ENCODE measurements around the gene SMAP2.
"Not testable (repeated sequence)": the region's sequence is repeated elsewhere in the genome, so short reads cannot be mapped to it uniquely, and the experiment has no call there.

SMAP2 gene

GRCh38 chr1:40372658-40373322, 737 bp upstream of the SMAP2 start:
- DNase-seq (ENCODE audit: low spot score), result no peak

- no peak for DNase-seq (ENCODE audit: low spot score)
These were observed 4.0 kb downstream of the SMAP2 start for GRCh38 chr1:40377512-40377911.

GRCh38 chr1:40379785-40380452, 6.4 kb downstream of the SMAP2 start:
- DNase-seq (ENCODE audit: low spot score), result no peak

- DNase-seq (ENCODE audit: low spot score), result no peak
These were observed 7.3 kb downstream of the SMAP2 start for GRCh38 chr1:40380817-40381216.

GRCh38 chr1:40381268-40382107, 8.0 kb downstream of the SMAP2 start:
- no peak for DNase-seq (ENCODE audit: low spot score)

- DNase-seq (ENCODE audit: low spot score), result no peak
These were observed 8.6 kb downstream of the SMAP2 start for GRCh38 chr1:40382108-40382460.

GRCh38 chr1:40382601-40383000, 9.1 kb downstream of the SMAP2 start:
- no peak for DNase-seq (ENCODE audit: low spot score)

DNA sequence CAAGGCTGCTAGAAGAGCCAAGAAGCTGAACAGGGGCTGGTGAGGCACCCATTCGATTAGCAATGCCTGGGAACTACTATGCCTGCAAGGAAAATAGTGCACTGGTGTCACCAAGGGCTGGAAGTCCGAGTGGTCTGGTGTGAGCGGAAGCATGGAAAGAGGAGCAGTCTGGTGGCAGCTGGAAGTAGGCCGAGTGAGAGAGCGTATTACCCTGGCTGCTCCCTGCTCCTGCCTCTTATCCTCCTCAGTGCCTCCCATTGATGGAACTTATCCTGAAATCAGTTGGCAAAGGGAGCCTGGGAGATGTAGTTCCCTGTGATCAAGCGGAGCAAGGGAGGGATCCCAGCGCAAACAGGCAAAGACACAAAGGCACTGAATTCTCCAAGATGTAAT, 9.6 kb downstream of the SMAP2 start:
- peak; percentile 83 for DNase-seq (ENCODE audit: low spot score)

- DNase-seq (ENCODE audit: low spot score), result peak; percentile 37
These were observed 10.2 kb downstream of the SMAP2 start for GRCh38 chr1:40383488-40384412.

GRCh38 chr1:40384413-40384762, 10.9 kb downstream of the SMAP2 start:
- DNase-seq (ENCODE audit: low spot score), result peak; percentile 41

GRCh38 chr1:40384887-40385286, 11.4 kb downstream of the SMAP2 start:
- DNase-seq (ENCODE audit: low spot score), result no peak

DNA sequence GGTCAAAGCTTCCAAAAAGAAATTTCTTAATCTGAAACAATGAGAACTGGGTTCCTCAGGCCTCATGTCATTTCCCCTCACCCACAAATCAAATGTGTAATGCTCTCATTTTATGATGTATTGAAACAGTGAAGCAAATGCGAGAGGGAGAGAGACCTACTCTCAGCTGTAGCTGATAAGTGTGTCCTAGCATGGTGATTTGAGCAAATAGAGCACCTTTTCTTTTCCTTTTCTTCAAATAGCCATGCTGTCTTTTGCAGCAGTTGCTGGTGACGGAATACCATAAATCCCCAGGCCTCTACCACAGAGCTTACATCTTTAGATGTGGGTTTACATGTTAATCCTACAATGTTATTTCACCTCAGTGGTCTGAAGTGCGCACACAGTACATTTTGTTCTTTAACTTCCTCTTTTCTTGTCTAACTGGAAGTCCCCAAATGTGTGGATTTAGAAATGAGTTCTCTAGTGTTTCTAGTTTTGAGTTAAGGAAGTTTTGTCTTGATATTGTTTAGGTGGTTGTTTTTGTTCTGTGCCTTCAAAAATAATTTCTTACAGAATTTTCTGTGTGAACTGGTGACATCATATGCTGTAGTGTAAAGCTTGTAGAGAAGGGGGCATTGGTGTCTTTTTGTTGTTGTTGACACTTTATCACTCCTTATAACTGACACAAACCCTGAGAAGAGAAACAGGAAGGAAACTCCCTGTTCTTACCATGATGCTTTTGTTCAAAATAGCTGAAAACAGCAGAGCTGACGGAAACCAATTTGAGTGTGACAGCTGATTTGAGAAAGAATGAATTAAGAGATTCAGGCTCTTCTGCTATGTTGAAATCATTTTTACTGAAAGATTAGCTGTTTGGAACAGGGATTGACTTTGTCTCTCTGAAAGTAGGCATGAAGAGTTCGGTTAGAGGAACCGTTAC, 12.2 kb downstream of the SMAP2 start:
- DNase-seq (ENCODE audit: low spot score), result peak; percentile 92

GRCh38 chr1:40386359-40386723, 12.8 kb downstream of the SMAP2 start:
- no peak for DNase-seq (ENCODE audit: low spot score)

DNA sequence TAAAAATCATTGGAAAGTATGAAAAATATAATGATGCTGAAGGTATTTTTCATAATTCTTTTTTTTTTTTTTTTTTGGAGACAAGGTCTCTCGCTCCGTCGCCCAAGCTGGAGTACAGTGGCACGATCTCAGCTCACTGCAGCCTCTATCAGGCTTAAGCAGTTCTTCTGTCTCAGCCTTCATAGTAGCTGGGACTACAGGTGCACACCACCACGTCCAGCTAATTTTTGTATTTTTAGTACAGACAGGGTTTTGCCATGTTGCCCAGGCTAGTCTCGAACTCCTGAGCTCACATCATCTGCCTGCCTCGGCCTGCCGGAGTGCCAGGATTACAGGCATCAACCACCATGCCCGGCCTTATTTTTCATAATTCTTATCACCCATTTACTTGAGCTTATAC, 13.3 kb downstream of the SMAP2 start:
- no peak for DNase-seq (ENCODE audit: low spot score)

DNA sequence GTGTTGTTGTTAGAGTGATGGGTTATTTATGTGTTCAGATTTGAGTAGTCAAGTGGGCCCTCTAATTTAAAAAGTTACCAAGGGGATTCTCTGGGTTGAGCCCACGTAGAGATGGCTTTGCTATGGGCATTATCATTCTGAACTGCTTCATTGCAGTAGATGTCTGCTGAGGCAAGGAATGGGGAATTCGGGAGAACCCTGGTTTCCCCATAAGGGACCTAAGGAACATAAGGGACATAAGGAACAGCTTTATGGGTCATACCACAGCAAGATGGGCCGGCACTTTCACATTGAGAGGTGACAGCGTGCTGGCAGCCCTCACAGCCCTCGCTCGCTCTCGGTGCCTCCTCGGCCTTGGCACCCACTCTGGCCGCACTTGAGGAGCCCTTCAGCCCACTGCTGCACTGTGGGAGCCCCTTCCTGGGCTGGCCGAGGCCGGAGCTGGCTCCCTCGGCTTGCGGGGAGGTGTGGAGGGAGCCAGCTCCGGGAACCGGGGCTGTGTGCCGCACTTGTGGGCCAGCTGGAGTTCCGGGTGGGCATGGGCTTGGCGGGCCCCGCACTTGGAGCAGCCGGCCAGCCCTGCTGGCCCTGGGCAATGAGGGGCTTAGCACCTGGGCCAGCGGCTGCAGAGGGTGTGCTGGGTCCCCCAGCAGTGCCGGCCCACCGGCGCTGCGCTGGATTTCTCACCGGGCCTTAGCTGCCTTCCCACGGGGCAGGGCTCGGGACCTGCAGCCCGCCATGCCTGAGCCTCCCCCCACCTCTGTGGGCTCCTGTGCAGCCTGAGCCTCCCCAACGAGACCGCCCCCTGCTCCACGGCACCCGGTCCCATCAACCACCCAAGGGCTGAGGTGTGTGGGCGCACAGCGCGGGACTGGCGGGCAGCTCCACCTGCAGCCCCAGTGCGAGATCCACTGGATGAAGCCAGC, 14.1 kb downstream of the SMAP2 start:
- DNase-seq (ENCODE audit: low spot score), result not testable (repeated sequence)

DNA sequence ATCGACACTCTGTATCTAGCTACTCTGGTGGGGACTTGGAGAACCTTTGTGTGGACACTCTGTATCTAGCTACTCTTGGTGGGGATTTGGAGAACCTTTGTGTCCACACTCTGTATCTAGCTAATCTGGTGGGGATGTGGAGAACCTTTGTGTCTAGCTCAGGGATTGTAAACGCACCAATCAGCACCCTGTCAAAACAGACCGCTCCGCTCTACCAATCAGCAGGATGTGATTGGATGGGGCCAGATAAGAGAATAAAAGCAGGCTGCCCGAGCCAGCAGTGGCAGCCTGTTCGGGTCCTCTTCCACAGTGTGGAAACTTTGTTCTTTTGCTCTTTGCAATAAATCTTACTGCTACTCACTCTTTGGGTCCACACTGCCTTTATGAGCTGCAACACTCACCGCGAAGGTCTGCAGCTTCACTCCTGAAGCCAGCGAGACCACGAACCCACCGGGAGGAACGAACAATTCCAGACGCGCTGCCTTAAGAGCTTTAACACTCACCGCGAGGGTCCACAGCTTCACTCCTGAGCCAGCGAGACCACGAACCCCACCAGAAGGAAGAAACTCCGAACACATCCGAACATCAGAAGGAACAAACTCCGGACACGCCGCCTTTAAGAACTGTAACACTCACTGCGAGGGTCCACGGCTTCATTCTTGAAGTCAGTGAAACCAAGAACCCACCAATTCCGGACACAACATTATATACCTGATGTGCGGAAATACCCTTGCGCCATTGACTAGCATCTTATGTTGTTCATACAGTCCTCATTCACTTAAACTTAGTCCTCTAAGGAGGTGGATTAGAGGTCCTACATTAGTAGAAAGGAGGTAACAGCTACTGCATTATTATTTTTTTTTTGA, 15.2 kb downstream of the SMAP2 start:
- not testable (repeated sequence) for DNase-seq (ENCODE audit: low spot score)

DNA sequence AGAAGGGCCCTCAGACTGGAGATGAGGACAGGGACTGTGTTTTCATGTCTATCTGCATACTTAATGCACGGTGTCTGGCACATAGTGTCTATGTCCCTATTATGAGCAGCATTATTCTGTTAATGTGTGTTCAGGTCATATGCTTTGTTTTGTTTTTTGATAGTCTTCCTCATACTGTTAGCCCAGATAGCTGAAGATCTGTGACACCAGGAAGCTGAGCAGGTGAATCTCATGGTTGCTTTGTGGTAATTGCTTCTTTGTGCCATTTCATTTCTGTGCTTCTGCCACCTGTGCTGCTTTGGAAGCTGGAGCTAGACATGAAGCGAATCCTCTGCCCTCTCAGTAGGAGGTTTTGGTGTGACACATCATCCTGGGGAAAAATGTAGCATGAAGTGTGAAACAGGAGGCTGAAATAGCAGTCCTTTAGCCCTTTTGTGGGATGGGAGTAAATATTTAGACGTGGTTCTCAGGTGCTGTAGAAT, 15.8 kb downstream of the SMAP2 start:
- no peak for DNase-seq (ENCODE audit: low spot score)

DNA sequence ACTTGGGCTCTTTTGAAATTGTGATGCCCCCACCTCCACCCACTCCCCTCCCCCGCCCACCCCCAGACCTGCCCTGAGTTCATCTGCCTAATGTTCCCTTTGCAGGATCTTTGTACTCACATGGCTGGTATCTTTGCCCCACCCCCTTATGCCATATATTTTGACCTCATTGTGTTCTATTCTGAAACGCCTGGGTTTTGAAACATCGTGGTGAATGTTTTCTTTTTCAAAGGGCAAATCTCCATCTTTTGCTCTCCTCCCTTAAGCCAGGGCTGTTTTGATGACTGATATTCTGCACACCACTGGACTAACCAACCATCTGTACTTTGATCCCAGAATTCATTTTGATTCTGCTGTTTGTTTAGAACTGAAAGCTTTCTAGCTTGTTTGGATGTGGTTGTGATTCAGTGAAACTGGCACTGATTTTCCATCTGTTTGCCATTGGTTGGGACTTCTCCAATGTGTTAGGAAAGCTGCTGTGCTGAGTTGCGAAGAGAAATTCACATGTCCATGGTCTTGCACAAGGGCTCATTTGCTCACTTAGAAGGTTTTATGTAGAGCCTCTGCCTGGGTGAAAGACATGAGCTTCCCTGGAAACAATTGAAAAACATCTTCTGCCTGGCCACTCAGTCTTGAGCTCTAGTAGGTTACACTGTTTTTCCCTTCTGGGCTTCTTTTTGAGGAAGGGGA, 16.5 kb downstream of the SMAP2 start:
- peak; percentile 75 for DNase-seq (ENCODE audit: low spot score)

Data from pons (tissue), 1 donor.